A549 (cell line): Measurements from ENCODE around the gene SMARCA4.

Experiments
- CHD2 ChIP-seq: fragments of 150-350 bp; IDR thresholded peaks from 2 replicates; pipeline ENCODE4 v1.6.1; 2014; ENCODE audit warnings: low read length; ENCODE audit not compliant: partially characterized antibody
- CTCF ChIP-seq: fragments of >200 bp; sonication (Bioruptor Twin); formaldehyde crosslinking; IDR thresholded peaks from 3 replicates; pipeline ENCODE4 v1.5.1; 2016
- MAFK ChIP-seq: fragments of 450-650 bp; IDR thresholded peaks from 2 replicates; pipeline ENCODE4 v1.6.1; 2014; ENCODE audit not compliant: partially characterized antibody
- RARB ChIP-seq: fragments of 250-450 bp; sonication (Bioruptor Pico); IDR thresholded peaks from 2 replicates; pipeline ENCODE4 v1.8.0; 2021; ENCODE audit warnings: mild to moderate bottlenecking, moderate library complexity
- REST ChIP-seq: fragments of 200-600 bp; sonication (generic); IDR thresholded peaks from 2 replicates; pipeline ENCODE4 v1.6.1; 2016; ENCODE audit warnings: antibody characterized with exemption, mild to moderate bottlenecking, moderate library complexity
- TP53 ChIP-seq: fragments of 250-450 bp; sonication (Bioruptor Pico); IDR thresholded peaks from 2 replicates; pipeline ENCODE4 v1.5.0; 2021; ENCODE audit warnings: mild to moderate bottlenecking, moderate library complexity
- USF2 ChIP-seq: fragments of 450-650 bp; IDR thresholded peaks from 2 replicates; pipeline ENCODE4 v1.6.1; 2014; ENCODE audit warnings: antibody characterized with exemption
- TF ChIP-seq, protein P1 (sequence below): fragments of 250-450 bp; sonication (Bioruptor Pico); IDR thresholded peaks from 2 replicates; pipeline ENCODE4 v1.5.0; 2021; ENCODE audit warnings: mild to moderate bottlenecking, moderate library complexity, borderline replicate concordance
- TF ChIP-seq, protein P2 (sequence below): IDR thresholded peaks from 2 replicates; pipeline ENCODE4 v1.6.1; 2012

GRCh38 chr19:10921199-10921909, 39.5 kb upstream of the SMARCA4 start:
- TF ChIP-seq CTCF: no peak
- TF ChIP-seq, protein P1, sequence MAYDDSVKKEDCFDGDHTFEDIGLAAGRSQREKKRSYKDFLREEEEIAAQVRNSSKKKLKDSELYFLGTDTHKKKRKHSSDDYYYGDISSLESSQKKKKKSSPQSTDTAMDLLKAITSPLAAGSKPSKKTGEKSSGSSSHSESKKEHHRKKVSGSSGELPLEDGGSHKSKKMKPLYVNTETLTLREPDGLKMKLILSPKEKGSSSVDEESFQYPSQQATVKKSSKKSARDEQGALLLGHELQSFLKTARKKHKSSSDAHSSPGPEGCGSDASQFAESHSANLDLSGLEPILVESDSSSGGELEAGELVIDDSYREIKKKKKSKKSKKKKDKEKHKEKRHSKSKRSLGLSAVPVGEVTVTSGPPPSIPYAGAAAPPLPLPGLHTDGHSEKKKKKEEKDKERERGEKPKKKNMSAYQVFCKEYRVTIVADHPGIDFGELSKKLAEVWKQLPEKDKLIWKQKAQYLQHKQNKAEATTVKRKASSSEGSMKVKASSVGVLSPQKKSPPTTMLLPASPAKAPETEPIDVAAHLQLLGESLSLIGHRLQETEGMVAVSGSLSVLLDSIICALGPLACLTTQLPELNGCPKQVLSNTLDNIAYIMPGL: no peak
- TF ChIP-seq, protein P2, sequence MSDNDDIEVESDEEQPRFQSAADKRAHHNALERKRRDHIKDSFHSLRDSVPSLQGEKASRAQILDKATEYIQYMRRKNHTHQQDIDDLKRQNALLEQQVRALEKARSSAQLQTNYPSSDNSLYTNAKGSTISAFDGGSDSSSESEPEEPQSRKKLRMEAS: no peak
- no peak for TF ChIP-seq TP53 (CRISPR knock-in tag)
- TF ChIP-seq CHD2: no peak
- TF ChIP-seq REST: no peak
- TF ChIP-seq USF2: no peak
- TF ChIP-seq MAFK: no peak
- TF ChIP-seq RARB (CRISPR knock-in tag): no peak
